Activated T-cell treated with anti-CD3 and anti-CD28 coated beads, Interleukin-2, amount 50 U/mL, for 1 hour (primary cell): ENCODE data around the gene SDK1.
"Not testable (repeated sequence)": the region's sequence is repeated elsewhere in the genome, so short reads cannot be mapped to it uniquely, and the experiment has no call there.

ENCODE experiments used
- DNase-seq: peaks from one replicate; pipeline ENCODE4 v3.0.0-alpha.2; 2020

Gene SDK1

DNA sequence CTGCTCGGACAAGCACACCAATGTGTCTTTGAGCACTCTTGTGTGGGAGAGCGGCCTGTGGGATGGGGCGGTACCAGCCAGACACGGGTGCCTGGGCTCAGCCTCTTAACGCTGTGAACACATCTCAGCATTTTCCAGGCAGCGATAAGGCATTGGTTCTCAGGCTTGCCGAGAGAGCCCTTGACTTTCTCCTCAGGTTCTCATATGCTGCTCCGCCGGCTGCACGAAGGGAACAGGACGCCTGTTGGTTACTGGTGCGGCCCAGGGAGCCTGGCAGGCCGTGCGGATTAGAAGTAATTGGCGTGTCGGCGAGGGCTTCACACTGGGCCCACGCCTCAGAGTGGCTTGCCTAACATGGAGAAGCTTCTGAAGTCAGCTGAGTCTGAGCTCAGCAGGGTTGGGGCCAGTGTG lies 924.3 kb downstream of the SDK1 start:
- no peak for DNase-seq

DNA sequence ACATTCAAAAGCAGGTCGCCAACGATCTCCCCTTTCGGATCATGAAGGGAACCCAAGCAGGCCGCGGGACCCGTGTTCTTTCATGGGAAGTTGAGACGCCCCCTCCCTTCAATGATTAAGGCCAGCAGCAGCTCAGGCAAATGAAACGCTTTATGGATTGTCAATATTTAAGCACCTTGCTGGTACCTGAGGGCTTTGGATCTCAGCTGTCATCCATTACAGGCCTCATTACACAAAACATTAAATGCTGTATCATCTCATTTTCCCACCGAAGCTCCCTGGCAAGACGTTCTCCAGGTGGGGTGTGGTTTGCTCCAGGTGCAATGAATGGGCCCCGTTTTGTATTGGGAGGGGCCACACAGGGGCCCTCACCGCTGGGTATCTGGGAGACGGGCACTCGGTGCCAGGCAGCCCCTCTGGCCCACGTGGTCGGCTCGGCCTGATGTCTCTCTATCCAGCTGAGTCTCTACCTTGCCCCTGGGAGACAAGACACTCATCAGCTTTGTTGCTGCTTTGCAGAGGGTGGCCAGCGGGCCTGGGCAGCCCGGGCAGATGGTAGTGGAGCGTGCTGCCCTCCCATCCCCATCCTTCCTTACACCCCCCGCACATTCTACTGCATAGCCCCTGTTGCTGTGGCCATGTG lies 925.0 kb downstream of the SDK1 start:
- no peak for DNase-seq

- DNase-seq: no peak
These were observed 925.5 kb downstream of the SDK1 start for GRCh38 chr7:4226524-4226882.

- no peak for DNase-seq
These were observed 926.3 kb downstream of the SDK1 start for GRCh38 chr7:4227105-4228010.

GRCh38 chr7:4230352-4230751 lies 929.3 kb downstream of the SDK1 start:
- no peak for DNase-seq

GRCh38 chr7:4233146-4233545 lies 932.1 kb downstream of the SDK1 start:
- DNase-seq: no peak

GRCh38 chr7:4233621-4234497 lies 932.8 kb downstream of the SDK1 start:
- no peak for DNase-seq

GRCh38 chr7:4234498-4234855 lies 933.4 kb downstream of the SDK1 start:
- DNase-seq: no peak

GRCh38 chr7:4234886-4235285 lies 933.8 kb downstream of the SDK1 start:
- DNase-seq: no peak

- DNase-seq: no peak
These were observed 934.5 kb downstream of the SDK1 start for GRCh38 chr7:4235596-4235995.

- DNase-seq: no peak
These were observed 935.3 kb downstream of the SDK1 start for GRCh38 chr7:4236389-4236788.

DNA sequence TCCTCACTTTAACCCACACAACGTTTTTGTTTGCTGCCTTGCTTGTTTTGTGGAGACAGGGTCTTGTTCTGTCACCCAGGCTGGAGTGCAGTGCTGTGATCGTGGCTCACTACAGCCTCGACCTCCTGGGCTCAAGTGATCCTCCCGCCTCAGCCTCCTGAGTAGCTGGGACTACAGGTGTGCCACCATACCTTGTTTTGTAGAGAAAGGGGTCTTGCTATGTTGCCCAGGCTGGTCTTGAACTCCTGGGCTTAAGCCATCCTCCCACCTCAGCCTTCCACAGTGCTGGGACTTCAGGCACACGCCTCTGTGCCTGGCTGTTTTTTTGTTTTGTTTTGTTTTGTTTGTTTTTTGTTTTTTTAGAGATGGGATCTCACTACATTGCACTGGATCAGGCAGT lies 935.8 kb downstream of the SDK1 start:
- not testable (repeated sequence) for DNase-seq

GRCh38 chr7:4237296-4238235 lies 936.5 kb downstream of the SDK1 start:
- no peak for DNase-seq

GRCh38 chr7:4238861-4239260 lies 937.8 kb downstream of the SDK1 start:
- no peak for DNase-seq

DNA sequence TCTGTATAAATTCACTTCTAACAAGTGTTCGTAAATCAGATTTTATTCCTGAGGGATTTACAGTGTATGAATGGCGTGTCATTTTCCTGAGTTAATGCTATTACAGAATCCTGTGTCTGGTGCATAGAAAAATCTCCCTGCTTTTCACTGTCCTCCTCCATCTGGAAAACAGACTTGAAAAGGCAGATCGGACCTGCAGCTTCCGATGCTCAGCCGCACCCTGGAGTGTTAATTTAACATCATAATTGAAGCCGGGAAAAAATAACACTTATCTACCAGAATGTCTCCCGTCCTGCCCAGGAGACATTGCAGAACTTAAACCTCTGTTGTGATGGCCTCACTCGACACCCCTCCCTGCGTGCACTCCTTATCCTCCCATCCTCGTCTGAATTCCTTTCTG lies 939.0 kb downstream of the SDK1 start:
- no peak for DNase-seq

GRCh38 chr7:4240520-4241303 lies 939.7 kb downstream of the SDK1 start:
- DNase-seq: no peak

DNA sequence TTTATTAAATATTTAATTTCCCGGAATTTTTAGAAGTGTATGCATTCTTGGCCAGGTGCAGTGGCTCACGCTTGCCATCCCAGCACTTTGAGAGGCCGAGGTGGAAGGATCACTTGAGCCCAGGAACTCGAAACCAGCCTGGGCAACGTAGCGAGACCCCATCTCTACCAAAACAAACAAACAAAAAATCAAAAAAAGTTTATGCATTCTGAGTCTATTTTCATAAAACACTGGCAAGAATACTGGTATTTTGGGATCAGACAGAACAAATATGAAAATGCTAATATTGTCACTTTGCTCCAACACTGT lies 940.2 kb downstream of the SDK1 start:
- no peak for DNase-seq

DNA sequence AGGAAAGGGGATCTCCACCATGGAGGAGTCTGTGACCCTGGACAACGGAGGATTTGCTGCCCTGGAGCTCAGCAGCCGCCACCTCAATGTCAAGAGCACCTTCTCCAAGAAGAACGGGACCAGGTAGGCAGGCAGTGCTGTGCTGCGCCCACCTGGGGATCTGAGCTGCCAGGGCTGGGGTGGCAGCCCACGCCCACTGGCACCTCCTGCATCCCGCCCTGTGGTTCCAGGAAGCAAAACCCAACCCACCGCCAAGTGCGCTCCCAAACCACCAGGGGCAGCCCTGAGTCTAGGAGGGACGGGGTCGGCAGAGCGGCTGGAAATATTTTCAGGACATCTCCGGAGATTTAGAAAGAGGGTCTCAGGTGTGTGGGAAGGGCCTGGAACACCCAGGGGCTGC lies 940.7 kb downstream of the SDK1 start:
- DNase-seq: no peak

- no peak for DNase-seq
These were observed 941.7 kb downstream of the SDK1 start for GRCh38 chr7:4242706-4243105.

DNA sequence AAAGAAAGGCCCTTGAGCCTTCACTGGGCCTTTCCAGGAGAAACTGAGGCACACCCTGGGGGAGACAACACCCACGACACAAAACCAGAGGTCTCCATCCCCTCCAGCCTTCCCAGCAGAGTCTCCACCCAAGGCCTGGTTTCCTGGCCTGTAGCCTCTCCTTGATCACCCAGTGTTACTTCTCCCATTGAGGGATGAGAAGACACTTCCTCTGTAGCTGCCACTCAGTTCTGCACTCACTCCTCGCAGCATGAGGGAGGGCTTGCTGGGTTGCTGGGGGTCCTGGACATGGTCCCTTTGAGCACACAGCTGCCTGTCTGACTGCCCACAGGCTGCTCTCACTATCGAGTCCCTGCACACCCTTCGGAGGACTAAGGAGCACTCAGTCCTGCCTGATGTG lies 943.0 kb downstream of the SDK1 start:
- DNase-seq: no peak

GRCh38 chr7:4244635-4245034 lies 943.6 kb downstream of the SDK1 start:
- DNase-seq: no peak
